Right lung (tissue), 5 donors: ENCODE results near the gene SLC25A22. TPM values are rescaled to one million over a fixed set of nuclear protein-coding genes. Genes with fewer than 3 reads are reported as not detected.
A peak's percentile ranks its signal among the peaks of the same experiment; 100 is the strongest.

Experiments used
- DNase-seq, 2 donors: peaks; one replicate each; pipeline ENCODE4 v3.0.0-alpha.2; 2013
- polyA plus RNA-seq, 5 donors: library from polyadenylated mRNA; unstranded; fragments of 120-200 nt; gene quantifications; one replicate each; pipeline versions ENCODE4 v1.2.1 to v1.2.3, GENCODE V29; 2013; ENCODE audit warnings: inconsistent platforms in 1 of 5, low replicate concordance in 1 of 5; ENCODE audit not compliant: insufficient read length in 5 of 5, insufficient read depth in 1 of 5

SLC25A22 gene
- polyA plus RNA-seq, 5 donors, result 9.4 to 25.4 (median 15.7) TPM

DNA sequence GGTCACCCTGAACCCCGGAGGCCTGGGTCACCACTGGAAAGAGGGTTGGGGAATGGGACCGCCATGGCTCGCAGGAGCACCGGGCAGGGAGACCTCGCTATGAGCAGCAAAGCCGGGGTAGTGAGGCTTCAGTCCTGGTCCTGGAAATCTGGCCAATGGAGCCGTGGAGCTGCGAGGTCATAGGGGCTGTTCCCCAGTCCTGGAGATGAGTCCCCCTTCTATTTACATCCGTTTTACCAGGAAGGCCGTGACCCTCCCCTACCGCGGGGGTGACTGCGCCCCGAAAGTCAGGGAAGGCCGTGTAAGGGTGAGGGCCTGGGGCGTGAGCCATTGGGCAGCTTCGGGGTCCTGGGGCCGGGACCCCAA, 6.5 kb upstream of the SLC25A22 start:
- no peak for DNase-seq

DNA sequence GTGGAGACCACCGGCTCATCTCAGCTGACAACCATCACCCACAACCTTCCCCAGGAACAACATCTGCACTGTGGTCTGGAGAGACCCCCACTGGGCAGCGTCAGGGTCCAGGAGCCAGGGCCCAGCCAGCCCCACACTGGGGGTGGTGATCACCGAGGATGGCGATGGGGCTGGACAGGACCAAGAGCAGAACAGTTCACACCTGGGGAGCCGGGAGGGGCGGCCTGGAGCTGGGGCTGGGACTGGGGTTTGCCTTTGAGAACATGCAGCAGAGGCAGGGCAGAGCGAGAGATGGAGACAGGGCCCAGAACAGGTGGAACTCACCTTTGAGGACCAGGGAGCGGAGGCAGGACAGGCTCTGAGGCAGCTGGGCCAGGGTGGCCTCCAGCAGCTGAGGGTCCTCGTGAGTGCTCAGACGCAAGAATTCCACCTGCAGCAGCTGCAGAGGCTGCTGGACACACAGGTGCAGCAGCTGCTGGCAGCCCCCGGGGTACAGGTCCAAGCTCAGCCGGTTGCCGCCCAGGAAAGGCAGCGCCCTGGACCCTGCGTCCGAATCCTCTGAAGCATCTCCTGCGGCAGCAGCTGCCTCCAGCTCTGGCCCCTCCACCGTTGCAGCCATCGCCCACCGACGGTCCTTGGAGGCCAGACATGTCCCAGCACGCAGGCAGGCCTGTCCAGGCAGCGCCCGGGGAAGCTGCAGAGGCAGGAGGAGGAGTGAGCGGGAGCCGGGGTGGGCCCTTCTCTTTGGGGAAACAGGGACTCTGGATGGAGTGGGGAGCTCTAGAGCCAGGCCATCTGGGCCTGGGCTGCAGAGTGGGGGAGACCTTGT, 5.9 kb upstream of the SLC25A22 start:
- no peak for DNase-seq

DNA sequence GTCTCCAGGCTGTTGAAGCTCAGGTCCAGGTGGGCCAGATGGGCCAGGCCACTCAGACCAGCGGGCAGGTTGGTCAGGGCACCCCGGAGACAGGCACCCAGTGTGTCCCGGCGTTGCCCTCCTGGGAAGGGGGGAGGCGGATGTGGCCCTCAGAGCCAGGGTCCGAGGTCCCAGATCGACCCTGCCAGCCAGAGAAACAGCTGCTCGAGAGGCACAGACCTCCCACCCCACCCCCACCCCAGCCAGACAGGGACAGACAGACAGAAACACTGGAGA, 5.3 kb upstream of the SLC25A22 start:
- DNase-seq, result no peak

DNA sequence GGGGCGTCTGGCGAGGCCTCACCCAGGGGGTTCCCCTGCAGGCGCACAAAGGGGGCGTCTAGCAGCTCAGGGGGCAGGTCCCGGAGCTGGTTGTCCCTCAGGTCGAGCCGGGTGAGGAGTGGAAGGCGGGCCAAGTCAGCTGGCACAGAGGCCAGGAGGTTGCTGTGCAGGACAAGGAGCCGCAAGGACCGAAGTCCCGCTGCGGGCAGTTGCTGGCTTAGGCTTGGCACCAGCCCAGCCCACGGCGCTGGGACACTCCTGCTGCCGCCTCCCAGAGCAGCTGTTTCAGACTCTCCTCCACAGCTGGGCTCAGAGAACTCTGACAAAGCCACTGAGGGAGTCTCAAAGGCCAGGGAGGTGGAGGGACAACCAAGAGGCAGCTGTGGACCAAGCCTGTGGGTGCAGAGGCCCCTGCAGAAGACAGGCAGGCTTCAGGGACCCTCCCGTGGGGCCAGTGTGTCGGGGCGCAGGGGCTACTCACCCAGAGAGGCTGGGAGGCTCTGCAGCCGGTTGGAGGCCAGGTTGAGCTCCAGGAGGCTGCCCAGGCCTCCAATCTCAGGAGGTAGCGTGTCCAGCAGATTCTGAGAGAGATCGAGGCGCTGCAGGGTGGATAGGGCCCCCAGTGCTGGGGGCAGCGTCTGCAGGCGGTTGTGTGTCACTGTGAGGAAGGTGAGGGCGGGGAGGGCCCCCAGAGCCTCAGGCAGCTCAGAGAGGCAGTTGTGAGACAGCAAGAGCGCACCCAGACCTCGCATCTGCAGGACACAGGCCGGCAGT, 4.8 kb upstream of the SLC25A22 start:
- DNase-seq, result no peak

DNA sequence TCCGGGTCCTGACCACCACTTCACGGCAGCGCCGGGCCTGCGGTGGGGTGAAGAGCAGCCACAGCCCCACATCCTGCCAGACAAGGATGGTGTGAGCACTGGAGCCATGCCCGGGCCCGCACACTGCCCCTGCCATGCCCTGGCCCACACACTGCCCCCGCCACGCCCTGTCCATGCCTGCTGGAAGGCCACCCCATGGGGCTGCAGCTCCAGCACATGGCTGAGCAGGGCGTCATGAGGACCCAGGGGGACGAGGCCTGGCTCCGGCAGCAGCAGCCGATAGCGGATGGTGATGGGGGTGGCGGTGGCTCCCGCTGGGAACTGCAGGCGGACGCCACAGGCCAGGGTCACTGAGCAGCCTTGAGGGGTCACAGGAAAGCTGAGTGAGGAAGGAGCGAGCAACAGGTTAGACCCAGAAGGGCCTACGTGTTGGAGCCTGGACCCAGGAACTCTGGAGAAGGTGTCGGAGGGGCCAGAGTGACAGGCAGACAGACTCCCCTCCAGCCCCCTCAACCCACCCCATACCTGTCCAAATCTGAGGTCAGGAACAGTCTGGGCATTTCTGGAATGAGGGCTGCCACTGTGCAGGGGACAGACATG, 4.0 kb upstream of the SLC25A22 start:
- no peak for DNase-seq

DNA sequence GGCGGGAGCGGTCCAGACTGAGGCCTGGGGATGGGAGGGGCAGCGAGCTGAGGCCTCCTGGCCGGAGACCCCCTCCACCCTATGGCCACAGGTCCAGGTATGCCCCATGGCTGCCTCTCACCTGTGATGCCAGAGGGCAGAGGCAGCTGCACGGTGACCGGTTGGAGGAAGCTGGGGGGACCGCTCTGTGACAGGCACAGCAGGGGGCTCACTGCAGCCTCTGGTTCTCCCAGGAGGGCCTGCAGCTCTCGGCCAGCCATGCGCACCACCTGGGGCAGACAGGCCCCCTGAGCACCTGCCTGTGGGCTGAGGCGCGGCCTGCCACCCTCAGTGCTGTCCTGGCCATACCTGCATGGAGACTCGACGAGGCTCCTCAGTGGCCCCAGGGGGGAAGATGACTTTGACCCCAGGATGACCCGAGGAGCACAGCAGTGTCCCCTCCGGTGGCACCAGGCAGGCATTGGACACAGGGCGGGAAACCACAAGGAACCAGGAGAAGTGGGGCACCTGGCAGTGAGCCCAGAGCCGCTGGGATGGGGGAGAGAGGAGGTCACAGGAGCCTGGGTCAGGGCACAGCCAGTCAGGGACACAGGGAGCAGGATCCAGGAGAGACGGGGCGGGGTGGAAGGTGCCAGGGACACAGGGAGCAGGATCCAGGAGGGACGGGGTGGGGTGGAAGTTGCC, 3.2 kb upstream of the SLC25A22 start:
- DNase-seq, result no peak

DNA sequence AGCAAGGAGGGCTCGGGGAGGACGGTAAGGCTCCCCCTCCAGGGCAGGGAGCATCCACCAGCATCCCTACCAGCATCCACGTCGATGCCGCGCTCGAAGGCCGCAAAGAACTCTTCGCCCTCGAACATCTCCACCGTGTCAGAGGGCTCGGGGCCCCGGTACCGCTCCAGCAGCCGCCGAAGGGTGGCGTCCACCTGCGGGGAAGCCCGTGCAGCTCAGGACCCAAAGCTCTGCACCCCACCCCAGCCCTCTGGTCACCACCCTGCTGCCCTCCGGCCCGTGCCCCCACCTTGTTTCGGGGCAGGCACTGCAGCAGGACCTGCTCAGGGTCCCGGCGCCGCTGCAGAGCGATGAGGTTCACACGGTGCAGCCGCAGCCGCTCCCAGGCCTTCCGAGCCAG, 2.4 kb upstream of the SLC25A22 start:
- no peak for DNase-seq

DNA sequence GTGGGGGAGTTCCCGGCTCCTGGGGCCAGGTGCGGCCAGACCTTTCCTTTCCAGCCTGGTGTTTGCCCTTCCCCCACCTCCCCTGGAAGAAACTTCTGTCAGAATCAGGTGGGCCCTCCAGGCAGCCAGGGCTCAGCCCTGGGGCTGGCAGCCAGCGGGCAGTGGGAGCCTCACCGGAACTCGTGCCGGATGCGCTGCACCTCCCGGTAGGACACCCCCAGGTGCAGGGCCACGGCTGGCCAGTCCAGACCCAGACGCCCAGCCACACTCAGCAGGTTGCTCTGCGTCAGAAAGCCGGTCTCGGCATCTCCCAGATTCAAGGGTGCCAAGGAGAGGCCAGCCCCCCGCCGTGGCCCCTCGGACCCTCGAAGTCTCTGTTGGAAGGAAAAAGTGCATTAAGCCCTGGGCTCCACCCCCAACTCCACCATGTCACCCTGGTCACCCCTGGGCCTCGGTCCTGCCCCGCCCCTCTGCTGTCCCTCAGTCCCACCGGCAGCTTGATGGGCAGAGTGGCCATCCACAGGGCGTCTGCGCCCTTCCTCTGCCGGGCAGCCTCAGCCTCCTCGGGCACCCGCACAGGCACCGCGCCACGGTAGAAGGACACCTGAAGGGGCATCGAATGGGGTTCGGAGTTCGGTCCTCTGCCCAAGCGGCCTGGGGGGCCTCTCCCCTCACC, 1.7 kb upstream of the SLC25A22 start:
- no peak for DNase-seq

DNA sequence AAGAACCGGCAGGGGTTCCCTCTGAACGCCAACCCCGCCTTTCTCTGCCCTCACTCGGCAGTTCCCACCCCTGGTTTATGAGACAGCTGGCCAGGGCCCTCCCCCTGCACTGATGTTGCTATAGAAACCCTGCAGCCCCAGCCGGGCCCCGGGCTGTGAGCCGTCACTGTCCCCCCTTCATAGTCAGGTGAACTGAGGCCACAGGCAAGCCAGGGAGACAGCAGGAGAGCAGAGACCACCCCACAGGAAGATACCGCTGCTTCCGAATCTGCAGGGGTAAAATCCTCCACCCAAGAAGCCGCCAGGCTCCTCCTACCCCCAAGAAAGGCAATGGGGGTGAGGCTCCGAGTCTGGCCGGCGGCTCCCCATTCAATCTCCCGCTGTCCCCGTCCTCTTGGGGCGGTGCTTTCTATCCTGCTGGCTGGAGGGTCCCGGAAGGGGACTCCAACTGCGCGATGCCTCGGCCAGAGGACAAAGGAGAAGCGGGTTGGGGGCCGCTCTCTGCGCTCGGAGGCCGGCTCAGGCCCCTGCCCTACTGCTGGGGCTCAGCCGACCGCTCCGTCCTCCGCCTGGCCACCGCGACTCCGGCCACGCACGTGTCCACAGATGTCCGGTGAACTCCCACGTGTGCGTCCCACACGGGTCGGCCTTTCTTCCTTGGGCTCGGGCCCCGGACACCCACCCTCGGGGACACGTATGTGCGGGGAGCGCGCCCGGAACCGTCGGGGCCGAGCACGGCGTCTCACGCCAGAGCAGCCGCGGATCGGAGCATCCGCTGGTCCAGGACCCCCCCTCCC, 587 bp downstream of the SLC25A22 start:
- DNase-seq, result peak; percentile 78 to 81

DNA sequence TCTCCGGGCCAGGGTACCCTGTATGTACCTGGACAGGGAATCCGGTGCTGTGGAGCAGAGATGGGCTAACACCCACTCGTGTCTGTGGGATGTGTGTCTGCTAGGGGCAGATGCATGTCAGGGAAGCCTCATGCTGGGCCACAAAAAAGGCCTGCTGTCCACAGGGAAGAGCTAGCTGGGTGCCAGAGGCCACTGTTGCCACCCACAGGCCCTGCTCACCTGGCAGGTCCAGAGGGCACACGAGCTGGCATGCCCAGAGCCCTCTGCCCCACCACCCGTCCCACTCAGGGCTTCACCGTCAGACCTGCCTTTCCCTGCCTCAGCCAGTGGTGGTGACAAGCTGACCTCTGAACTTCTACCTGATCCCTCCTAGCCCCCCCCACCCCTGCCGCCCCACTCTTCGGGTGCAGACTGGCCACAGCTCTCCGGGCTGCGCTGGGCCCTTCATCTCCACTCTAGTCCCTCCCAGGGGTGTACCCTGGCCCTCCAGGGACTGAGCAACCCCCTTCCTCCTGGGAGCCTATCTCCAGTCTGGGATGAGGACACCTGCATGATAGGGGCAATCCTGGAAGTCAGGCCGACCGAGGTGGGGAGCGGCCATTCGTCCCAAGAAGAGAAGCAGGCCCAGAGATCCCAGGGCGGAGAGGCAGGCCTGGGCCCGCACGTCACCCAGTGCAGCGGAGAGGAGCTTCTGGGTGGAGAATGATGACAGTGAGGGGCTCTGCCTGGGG, 1.4 kb downstream of the SLC25A22 start:
- DNase-seq, result no peak

DNA sequence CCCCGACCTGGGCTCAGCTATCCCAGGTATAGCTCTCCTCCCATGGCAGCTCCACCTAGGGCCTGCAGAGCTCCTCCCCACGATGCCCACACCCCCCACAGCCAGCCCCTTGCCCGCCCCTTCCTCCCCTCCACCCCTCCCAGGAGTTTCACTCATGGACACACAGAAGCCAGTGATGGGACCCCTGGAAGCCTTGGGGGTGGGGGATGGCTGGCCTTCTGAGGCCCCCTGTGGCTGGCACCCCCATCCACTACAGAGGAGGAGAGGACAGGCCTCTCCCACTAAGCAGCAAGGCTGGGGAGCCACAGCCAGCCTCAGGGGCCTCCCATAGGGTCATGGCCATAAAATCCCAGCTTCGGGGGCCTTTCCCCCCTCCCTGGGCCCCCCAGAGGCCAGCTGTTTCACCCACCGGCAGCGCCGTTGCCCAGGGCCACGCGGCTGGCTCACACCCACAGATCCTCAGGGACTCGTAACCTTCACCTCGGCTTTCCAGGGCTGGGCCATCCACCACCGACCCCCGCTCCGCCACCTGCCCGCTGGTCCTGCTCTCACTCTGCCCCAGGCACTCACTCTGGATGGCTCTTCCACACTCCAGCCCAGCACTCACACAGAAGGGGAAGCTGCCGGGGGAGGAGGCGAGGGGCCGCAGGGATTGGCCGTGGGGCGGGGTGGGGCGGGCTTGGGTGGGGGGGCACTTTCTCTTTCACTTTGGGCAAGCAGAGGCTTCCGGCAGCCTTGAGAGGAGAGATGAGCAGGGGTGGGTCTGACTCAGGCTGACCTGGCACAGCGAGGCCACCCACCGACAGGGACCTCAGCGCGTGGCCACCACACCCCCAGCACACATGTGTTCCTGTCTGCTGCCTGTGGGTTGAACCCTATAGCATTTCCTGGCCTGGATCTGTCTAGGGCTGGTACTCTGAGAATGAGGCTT, 2.2 kb downstream of the SLC25A22 start:
- peak; percentile 66 to 72 for DNase-seq

DNA sequence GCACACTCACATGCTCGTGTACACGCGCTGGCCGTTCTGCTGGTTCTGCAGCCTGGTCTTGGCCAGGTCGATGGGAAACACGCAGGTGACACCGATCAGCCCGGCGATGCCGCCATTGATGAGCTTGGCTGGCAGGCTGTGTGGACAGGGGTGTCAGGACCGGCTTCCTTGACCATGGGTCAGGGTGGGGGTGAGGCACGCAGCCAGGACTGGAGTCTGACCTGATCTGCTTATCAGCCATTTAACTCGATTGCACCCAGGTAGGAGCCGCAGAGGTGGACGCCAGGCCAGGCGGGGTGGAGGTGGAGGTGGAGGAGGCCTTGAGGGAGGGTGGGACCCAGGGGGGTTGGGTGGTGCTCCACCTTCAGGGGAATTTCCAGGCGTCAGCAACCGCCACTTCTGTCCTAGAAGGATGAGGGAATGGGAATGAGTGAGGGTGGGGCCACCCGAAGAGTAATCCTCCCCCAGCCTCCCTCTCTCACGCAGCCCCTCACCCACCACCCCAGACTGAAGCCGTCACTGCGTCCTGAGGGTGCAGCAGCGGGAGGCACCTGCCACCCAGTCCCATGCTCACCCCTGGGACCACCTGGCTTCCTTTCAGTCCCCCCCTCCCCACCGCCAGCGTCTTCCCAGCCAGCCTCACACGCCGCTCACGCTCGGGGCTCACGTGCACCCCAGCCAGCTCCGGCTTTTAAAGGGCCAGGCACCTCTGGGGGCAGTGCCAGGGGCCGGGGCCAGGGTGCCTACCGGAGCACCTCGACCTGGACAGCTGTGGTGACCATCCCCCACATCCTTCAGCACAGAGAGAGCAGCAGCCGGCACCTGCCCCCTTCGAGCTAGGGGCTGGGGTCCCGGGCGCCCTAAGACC, 3.1 kb downstream of the SLC25A22 start:
- DNase-seq, result no peak

DNA sequence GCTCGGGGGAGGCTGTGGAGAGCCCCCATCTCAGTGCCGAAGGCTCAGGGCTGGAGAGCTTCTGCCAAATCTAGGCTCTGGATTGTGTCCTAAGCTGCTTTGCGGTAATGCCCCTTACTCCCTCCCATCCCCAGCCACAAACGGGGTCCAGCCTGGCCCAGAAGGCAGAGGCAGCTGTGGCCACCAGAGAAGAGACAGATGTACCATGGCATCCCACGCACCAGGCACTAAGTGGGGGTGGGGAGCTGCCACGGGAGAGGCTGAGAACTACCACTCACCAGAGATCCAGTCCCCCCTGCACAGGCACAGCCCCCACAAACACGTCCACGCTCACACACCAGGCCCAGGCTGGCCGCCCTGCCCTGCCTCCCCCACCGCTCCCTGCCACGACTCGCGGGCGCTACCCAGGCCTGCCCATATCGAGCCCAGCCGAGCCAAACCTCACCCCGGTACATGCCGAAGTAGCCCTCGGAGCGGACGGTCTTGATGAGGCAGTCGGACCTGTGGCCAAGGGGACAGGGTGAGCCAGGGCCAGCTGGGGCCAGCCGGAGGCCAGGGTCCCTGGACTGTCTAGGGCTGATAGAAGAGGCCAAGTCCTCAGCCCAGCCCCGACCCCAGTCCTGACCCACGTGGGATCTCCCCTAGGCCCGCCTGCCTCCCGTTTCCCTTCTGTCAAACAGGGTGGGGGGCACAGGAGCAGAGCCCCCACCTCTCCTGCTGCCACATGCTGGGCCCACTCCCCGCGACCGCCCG, 3.9 kb downstream of the SLC25A22 start:
- DNase-seq, result no peak

DNA sequence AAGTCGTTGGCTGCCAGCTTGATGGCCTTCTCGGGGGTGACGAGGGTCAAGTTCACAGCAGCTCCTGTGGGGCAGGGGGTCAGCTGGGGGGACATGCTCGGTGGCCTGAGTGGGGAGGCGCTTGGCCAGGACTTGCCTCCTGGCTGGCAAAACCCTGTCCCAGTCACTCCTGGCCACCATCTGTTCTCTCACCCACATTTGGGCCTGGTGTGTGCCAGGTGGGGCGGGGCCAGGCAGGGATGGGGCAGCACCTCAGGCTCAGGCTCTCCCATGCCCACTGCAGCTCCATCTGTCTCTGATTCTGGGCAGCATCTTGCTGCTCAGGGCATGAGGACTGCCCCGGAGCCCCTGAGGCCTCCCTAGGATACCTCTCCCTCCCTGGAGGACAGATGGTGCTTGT, 4.5 kb downstream of the SLC25A22 start:
- no peak for DNase-seq

DNA sequence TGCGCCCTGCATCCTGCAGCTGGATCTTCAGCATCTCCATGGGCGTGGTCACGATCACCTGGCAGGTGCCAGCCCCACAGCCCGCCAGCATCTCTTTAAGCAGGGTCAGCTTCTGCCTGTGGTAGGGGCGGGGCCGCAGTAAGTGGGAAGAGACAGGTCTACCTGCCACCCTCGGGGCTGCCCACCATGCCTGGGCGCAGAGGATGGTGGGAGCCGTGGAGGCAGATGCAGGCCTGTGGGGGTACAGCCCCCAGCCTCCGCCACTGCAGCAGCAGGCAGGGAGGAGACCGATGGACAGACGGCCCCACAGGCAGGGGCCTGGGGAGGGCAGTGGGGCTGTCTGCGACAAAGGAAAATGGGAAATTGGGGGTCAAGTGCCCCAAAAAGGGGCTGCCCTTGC, 5.2 kb downstream of the SLC25A22 start:
- DNase-seq, result no peak

DNA sequence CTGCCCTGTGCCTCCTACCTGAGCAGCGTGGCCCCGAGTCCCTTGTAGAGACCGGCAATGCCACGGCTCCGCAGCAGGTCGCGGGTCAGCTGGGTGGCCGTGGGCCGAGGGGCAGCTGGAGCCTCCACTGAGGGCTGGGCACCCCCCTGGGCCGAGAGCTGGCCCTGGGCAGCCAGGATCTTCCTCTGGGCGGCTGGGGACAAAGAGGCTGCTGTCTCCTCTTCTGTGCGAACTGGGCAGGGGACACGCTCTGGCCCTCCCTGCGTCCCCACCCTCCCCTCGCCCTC, 5.6 kb downstream of the SLC25A22 start:
- no peak for DNase-seq

DNA sequence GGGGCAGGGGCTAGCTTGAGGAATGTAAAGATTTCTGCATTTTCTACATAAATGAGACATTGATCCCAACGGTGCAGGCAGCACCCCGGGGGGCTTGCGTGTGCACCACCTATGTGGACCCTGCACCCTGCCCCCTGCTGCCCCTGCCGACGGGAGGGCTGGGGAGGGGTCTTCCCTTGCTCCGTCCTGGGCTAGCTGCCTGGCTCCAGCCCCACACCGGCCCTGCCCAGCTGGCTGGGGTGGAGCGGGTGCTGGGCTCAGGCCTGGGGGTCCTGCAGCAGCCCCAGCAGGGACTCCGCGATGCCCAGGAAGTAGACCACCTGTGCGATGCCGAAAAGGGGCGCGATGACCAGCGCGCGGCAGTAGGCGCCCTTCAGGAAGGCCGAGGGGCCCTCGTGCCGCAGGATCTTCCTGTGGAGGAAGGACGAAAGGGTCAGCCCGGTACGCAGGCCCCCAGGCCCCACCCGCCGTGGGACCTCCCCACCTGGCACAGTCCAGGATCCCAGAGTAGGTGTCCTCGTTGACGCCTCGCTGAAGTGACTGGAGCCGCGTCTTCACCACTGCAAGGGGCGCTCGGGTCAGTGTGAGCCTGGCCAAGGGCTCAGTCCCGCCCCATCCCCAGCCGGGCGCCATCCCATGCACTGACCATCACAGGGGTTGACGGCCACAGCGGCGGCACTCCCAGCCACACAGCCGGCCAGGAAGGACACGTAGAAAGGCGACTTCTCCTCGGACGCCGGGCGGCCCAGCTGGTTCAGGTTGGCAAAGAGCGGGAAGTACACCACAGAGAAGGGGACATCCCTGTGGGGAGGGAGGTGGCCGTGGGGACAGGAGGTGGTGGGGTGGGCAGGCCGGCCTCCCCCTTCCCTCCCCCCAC, 6.2 kb downstream of the SLC25A22 start:
- no peak for DNase-seq
